KMS-11 (cell line): ENCODE data around the gene FNDC3B.

Source experiments
- H2AFZ ChIP-seq: fragments of 200-600 bp; sonication (generic); 2 replicates; pipeline ENCODE4 v1.6.1; 2016; ENCODE audit warnings: antibody characterized with exemption, mixed run types, low read depth
- H3K27ac ChIP-seq: fragments of 200-600 bp; sonication (generic); 2 replicates; pipeline ENCODE4 v1.6.1; 2016; ENCODE audit warnings: mild to moderate bottlenecking, mixed run types
- H3K27me3 ChIP-seq: fragments of 200-600 bp; sonication (generic); 2 replicates; pipeline ENCODE4 v1.6.1; 2017; ENCODE audit warnings: mild to moderate bottlenecking, low read depth, mixed run types, moderate library complexity; ENCODE audit not compliant: insufficient read depth
- H3K36me3 ChIP-seq: fragments of 200-600 bp; sonication (generic); 2 replicates; pipeline ENCODE4 v1.6.1; 2017; ENCODE audit warnings: mild to moderate bottlenecking, mixed run types; ENCODE audit not compliant: insufficient read depth
- H3K4me1 ChIP-seq: fragments of 200-600 bp; sonication (generic); 2 replicates; pipeline ENCODE4 v1.6.1; 2016; ENCODE audit warnings: mild to moderate bottlenecking, low read depth, mixed run types; ENCODE audit not compliant: poor library complexity, severe bottlenecking
- H3K4me2 ChIP-seq: fragments of 200-600 bp; sonication (generic); 2 replicates; pipeline ENCODE4 v1.7.0; 2016; ENCODE audit warnings: mild to moderate bottlenecking, mixed run types
- H3K4me3 ChIP-seq: fragments of 200-600 bp; sonication (generic); IDR thresholded peaks from 2 replicates; pipeline ENCODE4 v1.6.1; 2017; ENCODE audit warnings: low read depth, low read length, mixed read lengths; ENCODE audit not compliant: insufficient read depth
- H3K79me2 ChIP-seq: fragments of 200-600 bp; sonication (generic); 2 replicates; pipeline ENCODE4 v1.6.1; 2016; ENCODE audit warnings: low read depth, mixed run types; ENCODE audit not compliant: insufficient read depth
- H3K9ac ChIP-seq: fragments of 200-600 bp; sonication (generic); 2 replicates; pipeline ENCODE4 v1.6.1; 2016; ENCODE audit warnings: mild to moderate bottlenecking, mixed run types
- H4K20me1 ChIP-seq: fragments of 200-600 bp; sonication (generic); 2 replicates; pipeline ENCODE4 v1.6.1; 2016; ENCODE audit warnings: mild to moderate bottlenecking, mixed run types; ENCODE audit not compliant: insufficient read depth
- CTCF ChIP-seq: fragments of 200-600 bp; sonication (generic); conservative IDR thresholded peaks from 2 replicates; pipeline ENCODE4 v1.6.1; 2017; ENCODE audit warnings: low read depth, mild to moderate bottlenecking, antibody characterized with exemption, low read length, moderate library complexity, mixed read lengths

FNDC3B gene

GRCh38 chr3:172223870-172224269 is 184.5 kb downstream of the FNDC3B start:
- H2AFZ ChIP-seq, result no peak overlapping the region
- peaks cover 2% of the 10 kb centered on the region for H3K4me1 ChIP-seq
- H3K4me3 ChIP-seq, result no peak overlapping the region
- H3K27ac ChIP-seq, result no peak overlapping the region
- peaks cover 81% of the 10 kb centered on the region for H3K79me2 ChIP-seq
- H3K9ac ChIP-seq, result no peak overlapping the region
- no peak overlapping the region for H3K4me2 ChIP-seq
- TF ChIP-seq CTCF, result no peak
- H4K20me1 ChIP-seq, result peaks cover 14% of the 10 kb centered on the region; the same call in 1 of the 2 replicates
- no peaks in the 10 kb centered on the region for H3K27me3 ChIP-seq
- peaks cover 6% of the 10 kb centered on the region; the same call in 1 of the 2 replicates for H3K36me3 ChIP-seq

- no peak overlapping the region for H3K27ac ChIP-seq
Measured at GRCh38 chr3:172224560-172225214, 185.3 kb downstream of the FNDC3B start.

GRCh38 chr3:172225215-172225707 is 185.9 kb downstream of the FNDC3B start:
- no peak for TF ChIP-seq CTCF
- peaks cover 12% of the 10 kb centered on the region; the same call in 1 of the 2 replicates for H3K36me3 ChIP-seq
- H3K27me3 ChIP-seq, result no peaks in the 10 kb centered on the region
- no peak overlapping the region for H3K27ac ChIP-seq
- H4K20me1 ChIP-seq, result peaks cover 14% of the 10 kb centered on the region; the same call in 1 of the 2 replicates
- no peak overlapping the region for H3K4me2 ChIP-seq
- peaks cover 74% of the 10 kb centered on the region for H3K79me2 ChIP-seq
- no peak overlapping the region for H2AFZ ChIP-seq
- H3K9ac ChIP-seq, result no peak overlapping the region
- H3K4me3 ChIP-seq, result no peak overlapping the region
- H3K4me1 ChIP-seq, result peaks cover 4% of the 10 kb centered on the region

More at GRCh38 chr3:172224560-172225214, 185.3 kb downstream of the FNDC3B start:
- H4K20me1 ChIP-seq, result peaks cover 14% of the 10 kb centered on the region; the same call in 1 of the 2 replicates
- peaks cover 77% of the 10 kb centered on the region for H3K79me2 ChIP-seq
- TF ChIP-seq CTCF, result no peak
- H3K4me3 ChIP-seq, result no peak overlapping the region
- H2AFZ ChIP-seq, result no peak overlapping the region
- H3K4me1 ChIP-seq, result peaks cover 4% of the 10 kb centered on the region
- no peak overlapping the region for H3K4me2 ChIP-seq
- no peaks in the 10 kb centered on the region for H3K27me3 ChIP-seq
- peaks cover 10% of the 10 kb centered on the region; the same call in 1 of the 2 replicates for H3K36me3 ChIP-seq
- no peak overlapping the region for H3K9ac ChIP-seq

- TF ChIP-seq CTCF, result no peak
- H3K4me3 ChIP-seq, result no peak overlapping the region
- H3K27ac ChIP-seq, result no peak overlapping the region
- peaks cover 58% of the 10 kb centered on the region for H3K79me2 ChIP-seq
- H3K27me3 ChIP-seq, result no peaks in the 10 kb centered on the region
- no peak overlapping the region for H3K9ac ChIP-seq
- no peak overlapping the region for H2AFZ ChIP-seq
- peaks cover 4% of the 10 kb centered on the region for H3K4me1 ChIP-seq
- H3K4me2 ChIP-seq, result no peak overlapping the region
- 0 out of 2 replicates have a peak, but pooled peaks cover 7% of the 10 kb centered on the region for H4K20me1 ChIP-seq
- 0 out of 2 replicates have a peak, but pooled peaks cover 12% of the 10 kb centered on the region for H3K36me3 ChIP-seq
Measured at GRCh38 chr3:172226831-172227230, 187.5 kb downstream of the FNDC3B start.
